MM.1S (cell line): ENCODE results near the gene DPYSL4.

Experiments
- DNase-seq: peaks from one replicate; pipeline ENCODE4 v3.0.0-alpha.2; 2015
- H2AFZ ChIP-seq: fragments of 300-600 bp; sonication (generic); 2 replicates; pipeline ENCODE4 v1.6.0; 2016; ENCODE audit warnings: antibody characterized with exemption, low read length
- H3F3A ChIP-seq: fragments of 300-600 bp; sonication (generic); 2 replicates; pipeline ENCODE4 v1.6.1; 2016; ENCODE audit warnings: mild to moderate bottlenecking, antibody characterized with exemption, low read length, moderate library complexity, mixed read lengths; ENCODE audit not compliant: insufficient read depth
- H3K27ac ChIP-seq: fragments of 300-600 bp; sonication (generic); 2 replicates; pipeline ENCODE4 v1.5.1; 2016; ENCODE audit warnings: mild to moderate bottlenecking, low read length
- H3K27me3 ChIP-seq: fragments of 300-600 bp; sonication (generic); replicated peaks from 2 replicates; pipeline ENCODE4 v1.6.0; 2016; ENCODE audit warnings: low read length; ENCODE audit not compliant: insufficient read depth
- H3K36me3 ChIP-seq: fragments of 300-600 bp; sonication (generic); replicated peaks from 2 replicates; pipeline ENCODE4 v1.6.1; 2016; ENCODE audit warnings: mild to moderate bottlenecking, low read length, mixed read lengths; ENCODE audit not compliant: insufficient read depth
- H3K4me1 ChIP-seq: fragments of 300-600 bp; sonication (generic); 2 replicates; pipeline ENCODE4 v1.6.1; 2016; ENCODE audit warnings: low read length, mixed read lengths
- H3K4me2 ChIP-seq: fragments of 300-600 bp; sonication (generic); 2 replicates; pipeline ENCODE4 v1.6.0; 2016; ENCODE audit warnings: low read depth, low read length
- H3K4me3 ChIP-seq: fragments of 300-600 bp; sonication (generic); 2 replicates; pipeline ENCODE4 v1.5.1; 2016; ENCODE audit warnings: low read length, mixed read lengths
- H3K79me2 ChIP-seq: fragments of 300-600 bp; sonication (generic); 2 replicates; pipeline ENCODE4 v1.6.1; 2016; ENCODE audit warnings: mixed run types, low read length, mixed read lengths
- H3K9ac ChIP-seq: fragments of 300-600 bp; sonication (generic); 2 replicates; pipeline ENCODE4 v1.6.1; 2016; ENCODE audit warnings: low read length, mixed read lengths
- H3K9me2 ChIP-seq: fragments of 300-600 bp; sonication (generic); replicated peaks from 2 replicates; pipeline ENCODE4 v1.6.1; 2016; ENCODE audit warnings: mild to moderate bottlenecking, low read length, mixed read lengths; ENCODE audit not compliant: insufficient read depth
- H3K9me3 ChIP-seq: fragments of 300-600 bp; sonication (generic); replicated peaks from 2 replicates; pipeline ENCODE4 v1.6.1; 2016; ENCODE audit warnings: mild to moderate bottlenecking, low read length, mixed read lengths; ENCODE audit not compliant: insufficient read depth
- H4K20me1 ChIP-seq: fragments of 300-600 bp; sonication (generic); 2 replicates; pipeline ENCODE4 v1.6.1; 2016; ENCODE audit warnings: mild to moderate bottlenecking, low read length, moderate library complexity, mixed read lengths; ENCODE audit not compliant: insufficient read depth
- EZH2 ChIP-seq: fragments of 300-600 bp; sonication (generic); optimal IDR thresholded peaks from 2 replicates; pipeline ENCODE3; 2017; ENCODE audit warnings: low read depth, mild to moderate bottlenecking, antibody characterized with exemption, low read length, mixed read lengths
- EZH2phosphoT487 ChIP-seq: fragments of 300-600 bp; sonication (generic); IDR thresholded peaks from 2 replicates; pipeline ENCODE4 v1.6.1; 2018; ENCODE audit warnings: antibody characterized with exemption, low read length
- TF ChIP-seq, protein P1 (sequence below): fragments of 300-600 bp; sonication (generic); IDR thresholded peaks from 2 replicates; pipeline ENCODE4 v1.5.1; 2016; ENCODE audit warnings: antibody characterized with exemption, low read length, mixed read lengths

Gene DPYSL4

DNA sequence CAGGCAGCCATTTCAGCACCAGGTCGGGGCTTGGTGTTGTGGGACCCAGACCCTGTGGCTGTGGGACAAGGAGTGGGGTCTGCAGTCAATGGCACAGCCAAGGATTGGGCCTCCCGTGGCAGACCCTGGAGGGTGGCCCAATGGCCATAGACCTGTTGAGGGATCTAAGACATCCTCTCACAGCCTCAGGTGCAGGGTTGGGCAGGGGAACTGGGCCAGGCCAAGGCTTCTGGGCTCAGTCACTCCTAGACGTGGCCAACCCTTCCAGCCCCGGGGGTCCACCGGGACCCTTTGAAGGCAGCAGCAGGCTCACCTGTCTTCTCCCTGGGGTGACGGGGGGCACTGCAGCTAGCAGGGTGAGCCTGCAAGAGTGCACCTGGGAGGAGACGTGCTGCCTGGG lies 45.7 kb upstream of the DPYSL4 start:
- Histone ChIP-seq H4K20me1 (no peaks in the 10 kb centered on the region), H3K4me1 (no peaks in the 10 kb centered on the region), H3F3A (no peaks in the 10 kb centered on the region), H3K27me3 (peaks cover 38% of the 10 kb centered on the region), H3K27ac (no peak overlapping the region), H3K4me3 (no peak overlapping the region), H2AFZ (no peak overlapping the region), H3K9ac (no peak overlapping the region), H3K9me3 (no peaks in the 10 kb centered on the region), H3K79me2 (no peaks in the 10 kb centered on the region), H3K4me2 (no peak overlapping the region), H3K36me3 (no peaks in the 10 kb centered on the region), H3K9me2 (no peaks in the 10 kb centered on the region)
- TF ChIP-seq EZH2phosphoT487 (no peak), EZH2 (no peak)
- TF ChIP-seq, protein P1, sequence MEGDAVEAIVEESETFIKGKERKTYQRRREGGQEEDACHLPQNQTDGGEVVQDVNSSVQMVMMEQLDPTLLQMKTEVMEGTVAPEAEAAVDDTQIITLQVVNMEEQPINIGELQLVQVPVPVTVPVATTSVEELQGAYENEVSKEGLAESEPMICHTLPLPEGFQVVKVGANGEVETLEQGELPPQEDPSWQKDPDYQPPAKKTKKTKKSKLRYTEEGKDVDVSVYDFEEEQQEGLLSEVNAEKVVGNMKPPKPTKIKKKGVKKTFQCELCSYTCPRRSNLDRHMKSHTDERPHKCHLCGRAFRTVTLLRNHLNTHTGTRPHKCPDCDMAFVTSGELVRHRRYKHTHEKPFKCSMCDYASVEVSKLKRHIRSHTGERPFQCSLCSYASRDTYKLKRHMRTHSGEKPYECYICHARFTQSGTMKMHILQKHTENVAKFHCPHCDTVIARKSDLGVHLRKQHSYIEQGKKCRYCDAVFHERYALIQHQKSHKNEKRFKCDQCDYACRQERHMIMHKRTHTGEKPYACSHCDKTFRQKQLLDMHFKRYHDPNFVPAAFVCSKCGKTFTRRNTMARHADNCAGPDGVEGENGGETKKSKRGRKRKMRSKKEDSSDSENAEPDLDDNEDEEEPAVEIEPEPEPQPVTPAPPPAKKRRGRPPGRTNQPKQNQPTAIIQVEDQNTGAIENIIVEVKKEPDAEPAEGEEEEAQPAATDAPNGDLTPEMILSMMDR: no peak
- DNase-seq: no peak

GRCh38 chr10:132141526-132142395 lies 45.0 kb upstream of the DPYSL4 start:
- H3K4me1 ChIP-seq: no peaks in the 10 kb centered on the region
- TF ChIP-seq EZH2phosphoT487: no peak
- TF ChIP-seq, protein P1: no peak
- TF ChIP-seq EZH2: no peak
- H3K9me3 ChIP-seq: no peaks in the 10 kb centered on the region
- H3K27ac ChIP-seq: no peak overlapping the region
- peaks cover 38% of the 10 kb centered on the region for H3K27me3 ChIP-seq
- no peaks in the 10 kb centered on the region for H3K9me2 ChIP-seq
- H3F3A ChIP-seq: no peaks in the 10 kb centered on the region
- H3K36me3 ChIP-seq: no peaks in the 10 kb centered on the region
- H4K20me1 ChIP-seq: no peaks in the 10 kb centered on the region
- no peak overlapping the region for H3K9ac ChIP-seq
- H3K79me2 ChIP-seq: no peaks in the 10 kb centered on the region
- H3K4me2 ChIP-seq: no peak overlapping the region
- no peak for DNase-seq
- H3K4me3 ChIP-seq: no peak overlapping the region
- H2AFZ ChIP-seq: no peak overlapping the region

DNA sequence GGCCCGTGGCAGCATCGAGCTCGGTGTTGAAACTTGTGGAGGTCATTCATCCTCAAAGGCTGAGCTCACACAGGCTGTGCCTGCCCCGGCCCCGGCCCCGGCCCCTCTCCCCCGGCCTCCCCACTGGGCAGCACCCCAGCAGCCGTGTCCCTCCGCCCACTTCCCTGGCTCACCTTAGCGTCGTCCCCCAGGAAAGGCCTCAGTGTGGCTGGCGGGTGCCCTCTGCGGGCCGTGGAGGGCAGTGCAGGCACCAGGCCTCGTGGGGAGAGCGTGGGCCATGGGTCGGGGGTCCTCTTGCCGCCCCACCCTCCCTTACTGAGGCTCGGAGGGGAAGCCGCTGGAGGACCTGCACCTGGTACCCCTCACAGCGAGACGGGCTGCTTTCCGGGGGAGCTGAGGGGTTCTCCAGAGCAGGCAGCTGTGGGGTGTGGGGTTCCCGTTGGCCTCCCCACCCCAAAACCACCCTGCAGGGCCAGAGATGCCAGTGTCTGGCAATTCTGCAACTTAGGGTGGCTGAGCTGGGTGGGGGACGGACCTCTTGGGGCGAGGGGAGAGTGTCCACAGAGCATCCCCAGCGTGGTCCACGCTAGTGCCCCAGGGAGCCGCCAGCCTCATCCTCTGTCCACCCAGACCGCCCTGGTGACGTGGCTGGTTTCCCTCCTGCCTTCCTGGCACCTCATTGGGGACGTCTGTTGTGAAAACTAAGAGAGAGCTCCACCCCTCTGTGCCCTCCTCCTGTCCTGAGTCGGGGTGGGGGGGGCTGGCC lies 44.2 kb upstream of the DPYSL4 start:
- Histone ChIP-seq H3F3A (no peaks in the 10 kb centered on the region), H3K9ac (no peak overlapping the region), H3K4me1 (no peaks in the 10 kb centered on the region), H3K27me3 (peaks cover 38% of the 10 kb centered on the region), H3K9me3 (no peaks in the 10 kb centered on the region), H3K27ac (no peak overlapping the region), H3K9me2 (no peaks in the 10 kb centered on the region), H3K4me2 (no peak overlapping the region), H4K20me1 (no peaks in the 10 kb centered on the region), H3K4me3 (no peak overlapping the region), H3K79me2 (no peaks in the 10 kb centered on the region), H3K36me3 (no peaks in the 10 kb centered on the region), H2AFZ (no peak overlapping the region)
- no peak for DNase-seq
- TF ChIP-seq EZH2: no peak
- TF ChIP-seq, protein P1: peak; percentile 57
